HepG2 (cell line): ENCODE results near the gene CIAO2B. TPM values are rescaled to one million over a fixed set of nuclear protein-coding genes. Genes with fewer than 3 reads are reported as not detected.
A peak's percentile ranks its signal among the peaks of the same experiment; 100 is the strongest.

ENCODE experiments used
- BCL6 ChIP-seq: IDR thresholded peaks from 2 replicates; pipeline ENCODE4 v1.6.1; 2016; ENCODE audit warnings: missing genetic modification reagents, missing compliant biosample characterization
- FOXA3 ChIP-seq: IDR thresholded peaks from 2 replicates; pipeline ENCODE4 v1.6.1; 2016; ENCODE audit warnings: missing genetic modification reagents, missing compliant biosample characterization
- FOXJ3 ChIP-seq: sonication (generic); formaldehyde crosslinking; IDR thresholded peaks from 2 replicates; pipeline ENCODE4 v1.4.0; 2020; ENCODE audit warnings: missing genetic modification reagents, mild to moderate bottlenecking, borderline replicate concordance
- GATAD2A ChIP-seq: IDR thresholded peaks from 2 replicates; pipeline ENCODE4 v1.6.1; 2016
- HMGXB3 ChIP-seq: sonication (generic); formaldehyde crosslinking; IDR thresholded peaks from 2 replicates; pipeline ENCODE4 v1.4.0; 2020; ENCODE audit warnings: missing genetic modification reagents, borderline replicate concordance
- IRF2 ChIP-seq: IDR thresholded peaks from 2 replicates; pipeline ENCODE4 v1.6.1; 2018; ENCODE audit warnings: missing genetic modification reagents, missing compliant biosample characterization
- PAF1 ChIP-seq: IDR thresholded peaks from 2 replicates; pipeline ENCODE4 v1.6.1; 2016; ENCODE audit warnings: missing genetic modification reagents, missing compliant biosample characterization
- POLR2A ChIP-seq, 2 experiments: IDR thresholded peaks; 2 replicates each; pipeline ENCODE4 v1.6.1; 2011; ENCODE audit warnings: low read depth in 2 of 2, low read length in 2 of 2, mild to moderate bottlenecking in 1 of 2, moderate library complexity in 1 of 2; ENCODE audit not compliant: insufficient read depth in 1 of 2
- PPARG ChIP-seq: conservative IDR thresholded peaks from 2 replicates; pipeline ENCODE4 v1.6.1; 2016; ENCODE audit warnings: missing biosample characterization, missing genetic modification reagents
- RAD21 ChIP-seq: fragments of 450-650 bp; formaldehyde crosslinking; IDR thresholded peaks from 2 replicates; pipeline ENCODE4 v1.5.0; 2020; ENCODE audit warnings: mild to moderate bottlenecking
- SKI ChIP-seq: fragments of 450-650 bp; IDR thresholded peaks from one replicate; pipeline ENCODE4 v1.6.1; 2018; ENCODE audit warnings: mild to moderate bottlenecking; ENCODE audit not compliant: partially characterized antibody
- SRSF4 ChIP-seq: fragments of 200-400 bp; formaldehyde crosslinking; IDR thresholded peaks from one replicate; pipeline ENCODE4 v1.6.1; 2018; ENCODE audit warnings: mild to moderate bottlenecking, low read depth, low read length, moderate library complexity; ENCODE audit not compliant: poor library complexity, severe bottlenecking
- ZMYM4 ChIP-seq: sonication (generic); formaldehyde crosslinking; IDR thresholded peaks from 2 replicates; pipeline ENCODE4 v1.8.1; 2023; ENCODE audit warnings: mild to moderate bottlenecking, missing genetic modification reagents
- ZNF225 ChIP-seq: sonication (generic); formaldehyde crosslinking; IDR thresholded peaks from 2 replicates; pipeline ENCODE4 v1.4.0; 2020; ENCODE audit warnings: mild to moderate bottlenecking, missing genetic modification reagents
- ZNF431 ChIP-seq: sonication (generic); formaldehyde crosslinking; IDR thresholded peaks from 2 replicates; pipeline ENCODE4 v1.9.0; 2022; ENCODE audit warnings: missing genetic modification reagents, low read depth, mild to moderate bottlenecking, borderline replicate concordance
- ZNF574 ChIP-seq: sonication (generic); formaldehyde crosslinking; IDR thresholded peaks from 2 replicates; pipeline ENCODE4 v1.4.0; 2020; ENCODE audit warnings: missing genetic modification reagents
- ZNF724P ChIP-seq: sonication (generic); formaldehyde crosslinking; IDR thresholded peaks from 2 replicates; pipeline ENCODE4 v1.8.0; 2022; ENCODE audit warnings: missing genetic modification reagents, borderline replicate concordance
- polyA plus RNA-seq, 8 experiments: library from polyadenylated mRNA; depleted of rRNA in 3 of 8; stranded (reverse) in 7 of 8; unstranded in 1 of 8; fragments of >200 nt; fragmentation: Illumina TruSeq in 4 of 8; extraction: Trizol in 4 of 8; gene quantifications; 2 replicates each; pipeline versions ENCODE4 v1.2.1 to v1.2.3, GENCODE V29; 2011 to 2016; ENCODE audit warnings: low read depth in 4 of 8, missing spikeins in 1 of 8, mixed read lengths in 1 of 8; ENCODE audit not compliant: insufficient read depth in 1 of 8
- total RNA-seq, 5 experiments: library from RNA; depleted of rRNA; stranded (reverse); fragments of >200 nt; fragmentation: Illumina TruSeq; extraction: Trizol; gene quantifications; 2 replicates each; pipeline ENCODE4 v1.2.3, GENCODE V29; 2016; ENCODE audit warnings: low read depth in 1 of 5
- TF ChIP-seq, protein P1 (sequence below): sonication (generic); formaldehyde crosslinking; IDR thresholded peaks from 2 replicates; pipeline ENCODE4 v1.8.0; 2022; ENCODE audit warnings: missing genetic modification reagents, mild to moderate bottlenecking, moderate library complexity, borderline replicate concordance

CIAO2B gene
- total and polyA plus RNA-seq, 2 of the 13 experiments (the other 11 are each of a cell fraction or from before 2014, with no cell fraction given), result 157 to 293 TPM

GRCh38 chr16:66947302-66948065 lies 13.3 kb upstream of the CIAO2B start (continued):
- peak; percentile 31; the same call in 1 of the 2 replicates for TF ChIP-seq ZNF574
- peak; percentile 74 for TF ChIP-seq PPARG
- TF ChIP-seq GATAD2A (CRISPR knock-in tag), result peak; percentile 68; the same call in 1 of the 2 replicates
- peak; percentile 30; the same call in 1 of the 2 replicates for TF ChIP-seq HMGXB3
- peak; percentile 45; the same call in 1 of the 2 replicates for TF ChIP-seq BCL6 (CRISPR knock-in tag)
- TF ChIP-seq SKI, result peak; percentile 9
- TF ChIP-seq FOXJ3 (CRISPR knock-in tag), result no peak
- TF ChIP-seq POLR2A (IDR thresholded peaks at IDR 0.05; ENCODE audit: insufficient read depth in 1 of 2, low read depth in 2 of 2, low read length in 2 of 2), result peak in 1 of 2 experiments; percentile 49; a peak in 1 of 4 replicates
- peak; percentile 76 for TF ChIP-seq RAD21
- peak; percentile 74; the same call in 1 of the 2 replicates for TF ChIP-seq IRF2 (CRISPR knock-in tag)
- TF ChIP-seq ZMYM4 (CRISPR knock-in tag), result no peak
- peak; percentile 44 for TF ChIP-seq FOXA3
- TF ChIP-seq ZNF724P (CRISPR knock-in tag), result 0 out of 2 replicates have a peak, but pooled peaks have one; percentile 14
- TF ChIP-seq ZNF225 (CRISPR knock-in tag), result no peak
- 0 out of 2 replicates have a peak, but pooled peaks have one; percentile 35 for TF ChIP-seq PAF1 (CRISPR knock-in tag)
- TF ChIP-seq, protein P1, sequence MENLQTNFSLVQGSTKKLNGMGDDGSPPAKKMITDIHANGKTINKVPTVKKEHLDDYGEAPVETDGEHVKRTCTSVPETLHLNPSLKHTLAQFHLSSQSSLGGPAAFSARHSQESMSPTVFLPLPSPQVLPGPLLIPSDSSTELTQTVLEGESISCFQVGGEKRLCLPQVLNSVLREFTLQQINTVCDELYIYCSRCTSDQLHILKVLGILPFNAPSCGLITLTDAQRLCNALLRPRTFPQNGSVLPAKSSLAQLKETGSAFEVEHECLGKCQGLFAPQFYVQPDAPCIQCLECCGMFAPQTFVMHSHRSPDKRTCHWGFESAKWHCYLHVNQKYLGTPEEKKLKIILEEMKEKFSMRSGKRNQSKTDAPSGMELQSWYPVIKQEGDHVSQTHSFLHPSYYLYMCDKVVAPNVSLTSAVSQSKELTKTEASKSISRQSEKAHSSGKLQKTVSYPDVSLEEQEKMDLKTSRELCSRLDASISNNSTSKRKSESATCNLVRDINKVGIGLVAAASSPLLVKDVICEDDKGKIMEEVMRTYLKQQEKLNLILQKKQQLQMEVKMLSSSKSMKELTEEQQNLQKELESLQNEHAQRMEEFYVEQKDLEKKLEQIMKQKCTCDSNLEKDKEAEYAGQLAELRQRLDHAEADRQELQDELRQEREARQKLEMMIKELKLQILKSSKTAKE (CRISPR knock-in tag), result no peak
- TF ChIP-seq SRSF4, result no peak
- no peak for TF ChIP-seq ZNF431 (CRISPR knock-in tag)
